CD4-positive, alpha-beta T cell treated with Interleukin-12 subunit alpha and Interleukin-12 subunit beta, for 1 hour (primary cell): ENCODE measurements around the gene LHFPL2.
"Not testable (repeated sequence)": the region's sequence is repeated elsewhere in the genome, so short reads cannot be mapped to it uniquely, and the experiment has no call there.

Experiments used
- DNase-seq: peaks from one replicate; pipeline ENCODE4 v3.0.0-alpha.2; 2020

LHFPL2 gene

GRCh38 chr5:78638973-78639669, 9.5 kb downstream of the LHFPL2 start:
- DNase-seq = no peak

GRCh38 chr5:78638423-78638822, 10.1 kb downstream of the LHFPL2 start:
- DNase-seq = no peak

- no peak for DNase-seq
Measured at GRCh38 chr5:78637468-78637867, 11.1 kb downstream of the LHFPL2 start.

GRCh38 chr5:78636682-78637081, 11.9 kb downstream of the LHFPL2 start:
- no peak for DNase-seq

GRCh38 chr5:78634634-78635033, 13.9 kb downstream of the LHFPL2 start:
- no peak for DNase-seq

GRCh38 chr5:78634229-78634628, 14.3 kb downstream of the LHFPL2 start:
- no peak for DNase-seq

- no peak for DNase-seq
Measured at GRCh38 chr5:78633700-78634099, 14.9 kb downstream of the LHFPL2 start.

GRCh38 chr5:78632467-78632866, 16.1 kb downstream of the LHFPL2 start:
- DNase-seq = no peak

GRCh38 chr5:78631931-78632330, 16.6 kb downstream of the LHFPL2 start:
- no peak for DNase-seq

GRCh38 chr5:78630047-78630446, 18.5 kb downstream of the LHFPL2 start:
- no peak for DNase-seq

GRCh38 chr5:78629624-78630023, 18.9 kb downstream of the LHFPL2 start:
- DNase-seq = no peak

- no peak for DNase-seq
Measured at GRCh38 chr5:78628270-78628992, 20.1 kb downstream of the LHFPL2 start.

- DNase-seq = no peak
Measured at GRCh38 chr5:78627766-78628165, 20.8 kb downstream of the LHFPL2 start.

GRCh38 chr5:78627175-78627574, 21.4 kb downstream of the LHFPL2 start:
- no peak for DNase-seq

- no peak for DNase-seq
Measured at GRCh38 chr5:78626009-78626571, 22.5 kb downstream of the LHFPL2 start.

- DNase-seq = no peak
Measured at GRCh38 chr5:78624992-78625391, 23.6 kb downstream of the LHFPL2 start.

GRCh38 chr5:78624011-78624541, 24.5 kb downstream of the LHFPL2 start:
- DNase-seq = no peak

- no peak for DNase-seq
Measured at GRCh38 chr5:78622302-78622971, 26.1 kb downstream of the LHFPL2 start.

- DNase-seq = no peak
Measured at GRCh38 chr5:78621291-78621738, 27.3 kb downstream of the LHFPL2 start.

GRCh38 chr5:78620119-78620518, 28.5 kb downstream of the LHFPL2 start:
- not testable (repeated sequence) for DNase-seq

- DNase-seq = no peak
Measured at GRCh38 chr5:78618303-78618702, 30.3 kb downstream of the LHFPL2 start.

GRCh38 chr5:78615697-78616096, 32.9 kb downstream of the LHFPL2 start:
- no peak for DNase-seq

GRCh38 chr5:78614816-78615215, 33.8 kb downstream of the LHFPL2 start:
- DNase-seq = no peak
